SIG-M5 treated with dmso at 0.1 percent for 504 hours (cell line): Measurements from ENCODE around the gene ALOX15B.

ENCODE experiments used
- DNase-seq: peaks from one replicate; lab custom pipeline; 2025; ENCODE audit not compliant: unreplicated experiment; lab: John Stamatoyannopoulos, UW

Gene ALOX15B, protein sequence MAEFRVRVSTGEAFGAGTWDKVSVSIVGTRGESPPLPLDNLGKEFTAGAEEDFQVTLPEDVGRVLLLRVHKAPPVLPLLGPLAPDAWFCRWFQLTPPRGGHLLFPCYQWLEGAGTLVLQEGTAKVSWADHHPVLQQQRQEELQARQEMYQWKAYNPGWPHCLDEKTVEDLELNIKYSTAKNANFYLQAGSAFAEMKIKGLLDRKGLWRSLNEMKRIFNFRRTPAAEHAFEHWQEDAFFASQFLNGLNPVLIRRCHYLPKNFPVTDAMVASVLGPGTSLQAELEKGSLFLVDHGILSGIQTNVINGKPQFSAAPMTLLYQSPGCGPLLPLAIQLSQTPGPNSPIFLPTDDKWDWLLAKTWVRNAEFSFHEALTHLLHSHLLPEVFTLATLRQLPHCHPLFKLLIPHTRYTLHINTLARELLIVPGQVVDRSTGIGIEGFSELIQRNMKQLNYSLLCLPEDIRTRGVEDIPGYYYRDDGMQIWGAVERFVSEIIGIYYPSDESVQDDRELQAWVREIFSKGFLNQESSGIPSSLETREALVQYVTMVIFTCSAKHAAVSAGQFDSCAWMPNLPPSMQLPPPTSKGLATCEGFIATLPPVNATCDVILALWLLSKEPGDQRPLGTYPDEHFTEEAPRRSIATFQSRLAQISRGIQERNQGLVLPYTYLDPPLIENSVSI

DNA sequence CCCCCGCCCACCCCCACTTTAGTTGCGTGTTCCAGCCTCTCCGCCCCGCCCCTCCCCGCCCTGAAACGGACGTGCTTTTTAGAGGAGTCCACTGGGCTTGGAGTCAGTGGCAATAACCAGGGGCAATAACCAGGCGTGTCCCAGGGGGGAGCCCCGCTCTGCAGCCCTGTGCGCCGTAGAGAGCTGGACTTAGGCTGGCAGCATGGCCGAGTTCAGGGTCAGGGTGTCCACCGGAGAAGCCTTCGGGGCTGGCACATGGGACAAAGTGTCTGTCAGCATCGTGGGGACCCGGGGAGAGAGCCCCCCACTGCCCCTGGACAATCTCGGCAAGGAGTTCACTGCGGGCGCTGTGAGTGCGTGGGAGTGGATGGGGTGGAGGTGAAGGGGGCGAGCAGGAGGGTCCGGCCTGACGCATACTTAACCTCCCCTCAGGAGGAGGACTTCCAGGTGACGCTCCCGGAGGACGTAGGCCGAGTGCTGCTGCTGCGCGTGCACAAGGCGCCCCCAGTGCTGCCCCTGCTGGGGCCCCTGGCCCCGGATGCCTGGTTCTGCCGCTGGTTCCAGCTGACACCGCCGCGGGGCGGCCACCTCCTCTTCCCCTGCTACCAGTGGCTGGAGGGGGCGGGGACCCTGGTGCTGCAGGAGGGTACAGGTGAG, at the start of gene ALOX15B:
Gene ALOX15B, plus strand, starts transcription at position 106 of the 657 bp plus-strand sequence. Its CDS starts 97 bp downstream, at position 203.
- no peak for DNase-seq

DNA sequence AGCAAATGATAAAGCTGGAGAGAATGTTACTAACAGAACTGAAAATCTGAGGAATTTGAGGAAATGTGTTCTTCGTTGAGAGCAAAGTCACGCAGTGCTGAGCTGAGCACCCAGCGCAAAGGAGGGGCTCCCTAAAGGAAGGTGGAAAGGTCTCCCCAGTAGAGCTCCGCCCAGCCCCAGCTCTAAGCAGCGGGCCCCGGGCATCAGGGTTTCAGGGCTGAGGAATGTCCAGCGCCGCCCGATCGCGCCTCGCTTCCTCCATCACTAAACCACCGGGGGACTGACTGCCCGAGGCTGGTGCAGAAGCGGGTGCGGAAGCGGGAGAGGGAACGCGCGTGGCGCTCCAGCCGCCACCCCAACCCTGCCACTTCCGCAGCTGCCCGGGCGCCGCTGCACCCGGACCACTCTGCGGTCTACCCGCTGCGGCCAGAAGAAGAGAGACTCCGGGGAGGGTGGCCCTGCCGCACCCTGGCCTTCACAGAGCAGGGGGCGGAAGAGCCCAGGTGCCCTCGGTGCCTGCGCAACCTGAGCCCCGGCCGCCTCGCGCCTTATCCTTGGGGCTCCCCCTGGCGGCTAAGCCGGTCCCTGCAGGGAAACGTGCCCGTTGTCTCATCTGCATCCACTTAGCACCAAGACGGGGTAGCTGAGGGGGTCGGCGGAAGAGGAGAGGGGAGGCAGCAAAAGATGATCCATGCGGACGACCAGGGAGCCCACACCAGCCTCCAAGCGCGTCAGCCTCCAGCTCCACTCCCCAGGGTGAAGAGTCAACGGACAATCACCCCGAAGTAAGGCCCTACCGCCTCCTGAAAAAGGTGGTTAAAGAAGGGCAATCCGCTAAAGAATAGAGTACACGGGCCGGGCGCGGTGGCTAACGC, 48.8 kb upstream of the ALOX15B start:
- peak; percentile 79 for DNase-seq

DNA sequence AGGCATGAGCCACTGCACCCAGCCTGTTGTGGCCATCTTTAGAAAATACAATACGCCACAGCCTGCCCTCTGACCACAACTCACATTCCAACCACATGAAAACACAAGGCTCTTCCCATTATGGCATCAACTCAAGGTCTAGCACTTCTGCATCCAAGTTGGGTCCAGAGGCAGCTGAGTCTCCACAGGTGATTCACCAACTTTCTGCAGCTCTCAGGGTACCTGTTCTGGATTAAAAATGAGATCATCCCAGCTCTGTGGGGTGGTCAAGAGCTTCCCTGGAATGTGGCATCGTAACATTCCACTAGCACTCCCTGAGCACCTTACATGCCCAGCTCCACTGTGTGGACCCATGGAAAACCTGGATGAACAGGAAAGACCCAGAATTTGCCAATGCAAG, 46.3 kb upstream of the ALOX15B start:
- no peak for DNase-seq

DNA sequence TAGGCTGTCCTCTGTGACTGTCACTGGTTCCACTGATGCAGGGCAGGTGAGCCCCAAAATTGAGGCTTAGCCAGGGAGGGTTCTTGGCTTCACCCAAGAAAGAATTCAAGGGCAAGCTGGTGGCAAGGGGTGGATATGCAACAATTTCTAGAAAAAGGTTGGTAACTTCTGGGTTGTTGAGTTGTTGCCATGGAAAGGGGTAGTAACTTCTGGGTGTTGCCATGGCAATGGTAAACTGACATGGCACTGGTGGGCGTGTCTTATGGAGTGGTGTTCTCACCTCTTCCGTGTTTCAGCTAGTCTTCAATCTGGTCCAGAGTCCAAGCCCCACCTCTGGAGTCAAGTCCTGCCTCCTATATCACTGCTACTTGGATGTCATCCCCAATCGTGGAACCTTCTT, 45.9 kb upstream of the ALOX15B start:
- no peak for DNase-seq

DNA sequence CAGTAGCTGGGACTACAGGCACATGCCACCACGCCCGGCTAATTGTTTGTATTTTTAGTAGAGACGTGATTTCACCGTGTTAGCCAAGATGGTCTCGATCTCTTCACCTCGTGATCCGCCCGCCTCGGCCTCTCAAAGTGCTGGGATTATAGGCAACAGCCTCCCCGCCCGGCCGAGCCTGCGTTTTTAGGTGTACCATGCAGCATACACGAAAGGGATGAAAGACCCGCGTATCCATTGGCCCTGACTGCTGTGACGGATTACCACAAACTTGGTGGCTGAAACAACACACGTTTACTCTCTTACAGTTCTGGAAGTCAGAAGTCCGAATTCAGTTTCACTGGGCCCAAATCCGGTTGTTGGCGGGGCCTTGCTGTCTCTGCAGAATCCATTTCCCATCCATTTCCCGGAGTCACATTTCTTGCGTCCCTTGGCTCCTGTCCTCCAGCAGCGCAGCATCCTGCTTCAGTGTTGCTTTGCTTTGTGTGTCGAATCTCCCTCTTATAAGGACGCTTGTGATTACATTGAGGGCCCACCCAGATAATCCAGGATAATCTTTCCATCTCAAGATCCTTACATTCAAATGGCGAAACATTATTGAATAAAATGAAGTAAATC, 44.8 kb upstream of the ALOX15B start:
- DNase-seq, result no peak

DNA sequence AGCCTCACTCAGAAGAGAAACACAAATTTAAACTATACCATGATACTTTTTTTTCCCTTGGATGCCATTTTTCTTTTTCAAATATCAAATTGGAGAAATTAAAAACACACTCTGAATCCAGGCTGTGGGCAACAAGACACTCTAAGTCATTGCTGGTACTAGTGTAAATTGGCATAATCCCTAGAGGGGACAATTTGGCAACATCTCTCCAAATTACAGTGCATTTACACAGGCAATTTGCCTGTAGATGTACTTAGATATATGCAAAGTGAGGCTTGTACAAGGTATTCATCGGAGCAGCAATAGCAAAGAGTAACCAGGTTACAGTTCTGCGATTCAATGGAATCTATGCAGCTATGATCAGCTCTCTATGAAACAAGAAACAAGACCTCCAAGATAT, 43.1 kb upstream of the ALOX15B start:
- DNase-seq, result no peak

DNA sequence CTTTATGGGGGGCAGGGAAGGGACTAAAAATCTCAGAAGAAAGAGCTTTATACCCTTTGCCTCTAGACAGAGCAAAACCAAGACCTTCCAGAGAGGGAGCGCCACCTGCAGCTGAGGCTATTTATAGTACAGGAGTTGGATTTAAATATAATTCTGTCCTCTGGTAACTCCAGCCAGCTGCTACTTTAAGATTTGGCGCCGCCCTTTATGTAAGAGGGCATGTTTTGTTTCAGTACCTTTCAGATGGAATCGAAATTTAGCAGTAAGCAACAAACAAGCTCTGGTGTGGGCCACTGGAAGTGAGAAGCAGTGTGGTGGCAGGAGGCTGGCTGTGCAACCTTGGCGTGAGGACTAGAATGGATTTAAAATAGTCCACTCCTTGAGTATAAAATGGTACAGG, 41.7 kb upstream of the ALOX15B start:
- DNase-seq, result peak; percentile 51

DNA sequence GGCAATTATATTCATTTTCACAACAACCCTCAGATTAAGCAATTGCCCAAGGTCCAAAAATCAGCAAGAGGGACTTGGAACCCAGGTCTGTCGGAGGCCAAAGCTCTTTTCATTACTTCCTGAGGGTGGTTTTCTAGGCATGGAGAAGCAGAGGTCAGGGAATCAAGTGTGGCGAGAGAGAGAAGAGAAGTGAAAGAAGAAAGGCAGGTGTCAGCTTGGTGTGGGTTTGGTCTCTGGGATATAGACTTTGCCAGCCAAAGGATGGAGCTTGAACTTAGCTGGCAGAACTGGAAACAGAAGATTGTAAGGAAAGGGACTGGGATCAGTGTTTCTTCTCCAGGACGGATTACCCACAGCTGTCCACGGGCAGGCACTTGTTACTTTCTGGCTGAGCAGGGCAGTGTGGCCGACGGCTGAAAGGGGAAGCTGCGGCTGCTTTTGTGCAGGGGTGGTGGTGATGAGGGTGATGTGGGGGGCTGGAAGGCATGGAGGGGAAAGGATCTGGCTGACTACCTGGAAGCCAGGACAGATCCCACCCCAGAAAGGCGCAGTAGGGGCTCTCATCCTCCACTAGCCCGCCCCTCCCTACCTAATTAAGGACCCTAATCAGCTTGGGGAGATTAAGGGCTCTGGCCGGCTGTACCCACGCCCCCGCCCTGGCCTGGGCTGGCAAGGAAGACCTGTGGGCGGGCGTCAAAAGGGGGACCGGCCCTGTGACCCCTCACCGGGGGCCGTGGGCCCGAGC, 36.7 kb upstream of the ALOX15B start, which contains the start of gene GUCY2D:
Gene GUCY2D, plus strand, starts transcription at position 640 of the 745 bp plus-strand sequence. CDS start 433 bp downstream, outside the sequence.
- DNase-seq, result peak; percentile 67

DNA sequence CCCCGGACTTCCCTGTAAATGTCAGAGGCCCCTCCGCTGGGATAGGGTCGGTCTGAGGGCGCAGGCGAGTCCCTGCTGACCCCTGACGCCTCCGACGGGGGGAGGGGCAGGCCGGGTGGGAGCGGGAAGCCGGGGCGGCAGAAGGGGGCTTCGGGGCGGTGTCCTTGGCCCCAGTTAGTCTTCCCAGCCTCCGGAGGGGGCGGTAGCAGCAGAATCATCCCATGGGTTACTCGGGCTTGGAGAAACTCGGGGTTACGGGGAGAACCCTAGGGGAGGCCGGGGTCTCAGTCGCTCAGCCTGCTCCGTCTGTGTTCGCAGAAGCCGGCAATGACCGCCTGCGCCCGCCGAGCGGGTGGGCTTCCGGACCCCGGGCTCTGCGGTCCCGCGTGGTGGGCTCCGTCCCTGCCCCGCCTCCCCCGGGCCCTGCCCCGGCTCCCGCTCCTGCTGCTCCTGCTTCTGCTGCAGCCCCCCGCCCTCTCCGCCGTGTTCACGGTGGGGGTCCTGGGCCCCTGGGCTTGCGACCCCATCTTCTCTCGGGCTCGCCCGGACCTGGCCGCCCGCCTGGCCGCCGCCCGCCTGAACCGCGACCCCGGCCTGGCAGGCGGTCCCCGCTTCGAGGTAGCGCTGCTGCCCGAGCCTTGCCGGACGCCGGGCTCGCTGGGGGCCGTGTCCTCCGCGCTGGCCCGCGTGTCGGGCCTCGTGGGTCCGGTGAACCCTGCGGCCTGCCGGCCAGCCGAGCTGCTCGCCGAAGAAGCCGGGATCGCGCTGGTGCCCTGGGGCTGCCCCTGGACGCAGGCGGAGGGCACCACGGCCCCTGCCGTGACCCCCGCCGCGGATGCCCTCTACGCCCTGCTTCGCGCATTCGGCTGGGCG, 35.9 kb upstream of the ALOX15B start:
- DNase-seq, result no peak

DNA sequence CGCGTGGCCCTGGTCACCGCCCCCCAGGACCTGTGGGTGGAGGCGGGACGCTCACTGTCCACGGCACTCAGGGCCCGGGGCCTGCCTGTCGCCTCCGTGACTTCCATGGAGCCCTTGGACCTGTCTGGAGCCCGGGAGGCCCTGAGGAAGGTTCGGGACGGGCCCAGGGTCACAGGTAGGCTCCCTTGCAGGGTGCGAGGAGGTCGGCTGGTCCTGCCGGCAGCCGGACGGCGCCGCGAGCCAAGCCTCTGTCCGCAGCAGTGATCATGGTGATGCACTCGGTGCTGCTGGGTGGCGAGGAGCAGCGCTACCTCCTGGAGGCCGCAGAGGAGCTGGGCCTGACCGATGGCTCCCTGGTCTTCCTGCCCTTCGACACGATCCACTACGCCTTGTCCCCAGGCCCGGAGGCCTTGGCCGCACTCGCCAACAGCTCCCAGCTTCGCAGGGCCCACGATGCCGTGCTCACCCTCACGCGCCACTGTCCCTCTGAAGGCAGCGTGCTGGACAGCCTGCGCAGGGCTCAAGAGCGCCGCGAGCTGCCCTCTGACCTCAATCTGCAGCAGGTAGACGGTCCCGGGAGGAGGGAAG, 35.2 kb upstream of the ALOX15B start:
- DNase-seq, result no peak

DNA sequence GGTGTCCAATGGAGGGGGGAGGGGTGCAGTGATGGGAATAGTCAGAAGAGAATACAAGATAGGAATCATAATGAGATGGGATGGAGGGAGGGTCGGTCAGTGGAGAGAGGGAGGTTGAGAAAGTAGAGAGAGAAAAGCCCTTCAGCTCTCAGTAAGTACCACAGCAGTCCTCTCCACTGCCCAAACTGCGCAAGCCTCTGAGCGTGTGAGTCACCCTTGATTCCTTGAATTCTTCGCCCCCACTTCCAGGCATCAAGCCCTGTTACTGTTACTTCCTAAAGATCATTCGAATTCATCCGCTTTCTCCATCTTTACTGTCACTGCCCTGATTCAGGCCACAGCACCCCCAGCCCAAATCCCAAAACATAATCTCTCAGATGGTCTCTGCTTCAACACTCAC, 34.0 kb upstream of the ALOX15B start:
- DNase-seq, result no peak

DNA sequence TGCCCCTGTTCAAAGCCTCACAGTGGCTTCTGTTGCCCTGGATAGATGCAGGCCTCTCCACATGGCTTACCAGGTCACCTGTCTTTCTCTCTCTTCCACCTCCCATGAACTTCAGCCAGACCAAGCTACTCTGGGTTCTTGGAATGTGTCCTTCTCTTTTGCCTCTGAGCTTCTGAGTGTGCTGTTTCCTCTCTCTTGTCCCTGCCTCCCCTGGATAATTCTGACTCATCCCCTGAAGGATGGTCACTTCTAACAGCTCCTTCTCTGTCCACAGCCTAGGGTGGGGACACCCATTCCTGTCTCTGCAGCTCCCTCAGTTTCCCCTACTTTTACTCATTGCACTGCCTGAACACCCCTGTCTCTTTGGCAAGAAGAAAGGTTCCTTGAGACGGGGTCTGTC, 33.5 kb upstream of the ALOX15B start:
- no peak for DNase-seq

DNA sequence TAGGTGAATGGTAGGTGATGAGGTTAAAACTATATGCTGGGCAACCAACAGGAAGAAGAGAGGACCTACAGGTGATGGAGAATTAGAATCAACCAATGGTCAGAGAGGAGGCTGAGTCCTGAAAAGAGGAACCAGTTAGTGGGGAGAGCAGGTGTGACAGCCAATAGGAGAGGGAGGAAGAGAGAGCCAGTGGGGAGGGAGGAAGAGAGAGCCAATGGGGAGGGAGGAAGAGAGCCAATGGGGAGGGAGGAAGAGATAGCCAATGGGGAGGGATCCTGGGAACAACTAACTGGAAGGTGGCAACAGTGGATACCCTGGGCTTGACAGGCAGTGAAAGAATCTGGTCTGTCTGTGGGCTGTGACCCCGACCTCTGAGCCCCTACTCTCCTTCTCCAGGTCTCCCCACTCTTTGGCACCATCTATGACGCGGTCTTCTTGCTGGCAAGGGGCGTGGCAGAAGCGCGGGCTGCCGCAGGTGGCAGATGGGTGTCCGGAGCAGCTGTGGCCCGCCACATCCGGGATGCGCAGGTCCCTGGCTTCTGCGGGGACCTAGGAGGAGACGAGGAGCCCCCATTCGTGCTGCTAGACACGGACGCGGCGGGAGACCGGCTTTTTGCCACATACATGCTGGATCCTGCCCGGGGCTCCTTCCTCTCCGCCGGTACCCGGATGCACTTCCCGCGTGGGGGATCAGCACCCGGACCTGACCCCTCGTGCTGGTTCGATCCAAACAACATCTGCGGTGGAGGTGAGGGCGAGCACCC, 32.7 kb upstream of the ALOX15B start:
- no peak for DNase-seq

DNA sequence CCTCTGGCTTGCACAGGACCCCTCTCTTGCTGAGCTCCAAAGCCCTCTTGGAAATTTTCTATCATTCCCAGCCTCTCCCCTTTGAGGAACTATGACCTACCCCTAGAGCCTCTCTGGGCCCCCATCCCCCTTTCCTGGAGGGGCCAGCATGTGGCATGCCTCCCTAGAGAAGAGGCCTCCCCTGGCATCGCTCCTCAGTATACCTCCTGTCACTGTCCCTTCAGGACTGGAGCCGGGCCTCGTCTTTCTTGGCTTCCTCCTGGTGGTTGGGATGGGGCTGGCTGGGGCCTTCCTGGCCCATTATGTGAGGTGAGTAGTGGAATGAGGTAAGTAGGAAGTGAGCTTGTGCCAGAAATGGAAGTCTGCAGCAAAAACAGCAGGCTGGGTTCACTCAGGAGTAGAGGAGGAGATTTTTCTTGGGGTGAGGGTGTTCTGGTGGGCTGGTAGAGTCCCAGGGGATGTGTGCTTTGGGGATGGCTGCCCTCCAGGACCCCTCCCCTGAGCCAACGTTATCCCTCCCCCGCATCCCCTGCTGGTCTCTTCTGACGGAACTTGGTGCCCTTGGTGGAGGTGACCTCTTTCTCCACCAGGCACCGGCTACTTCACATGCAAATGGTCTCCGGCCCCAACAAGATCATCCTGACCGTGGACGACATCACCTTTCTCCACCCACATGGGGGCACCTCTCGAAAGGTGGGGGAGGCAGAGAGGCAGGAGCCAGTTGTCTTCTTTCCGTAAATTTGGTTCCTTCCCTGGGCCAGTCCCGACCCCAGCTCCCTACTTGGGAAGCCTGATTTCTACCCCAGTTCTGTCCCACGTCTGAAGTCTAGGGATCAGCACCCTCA, 31.8 kb upstream of the ALOX15B start:
- DNase-seq, result no peak

DNA sequence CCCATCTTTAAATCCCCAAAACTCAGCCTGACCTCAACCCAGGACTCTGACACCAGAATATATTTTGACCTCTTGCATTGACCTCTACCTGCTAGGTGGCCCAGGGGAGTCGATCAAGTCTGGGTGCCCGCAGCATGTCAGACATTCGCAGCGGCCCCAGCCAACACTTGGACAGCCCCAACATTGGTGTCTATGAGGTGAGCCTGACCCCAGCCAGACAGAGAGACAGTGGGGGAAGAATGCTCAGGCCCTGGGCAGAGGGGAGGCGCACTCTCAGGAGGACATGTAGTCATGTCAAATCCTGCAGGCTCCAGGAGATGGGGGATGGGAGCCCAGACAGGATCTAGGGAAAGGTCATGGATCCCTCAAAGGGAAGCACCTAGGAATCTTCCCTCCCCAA, 31.0 kb upstream of the ALOX15B start:
- no peak for DNase-seq

DNA sequence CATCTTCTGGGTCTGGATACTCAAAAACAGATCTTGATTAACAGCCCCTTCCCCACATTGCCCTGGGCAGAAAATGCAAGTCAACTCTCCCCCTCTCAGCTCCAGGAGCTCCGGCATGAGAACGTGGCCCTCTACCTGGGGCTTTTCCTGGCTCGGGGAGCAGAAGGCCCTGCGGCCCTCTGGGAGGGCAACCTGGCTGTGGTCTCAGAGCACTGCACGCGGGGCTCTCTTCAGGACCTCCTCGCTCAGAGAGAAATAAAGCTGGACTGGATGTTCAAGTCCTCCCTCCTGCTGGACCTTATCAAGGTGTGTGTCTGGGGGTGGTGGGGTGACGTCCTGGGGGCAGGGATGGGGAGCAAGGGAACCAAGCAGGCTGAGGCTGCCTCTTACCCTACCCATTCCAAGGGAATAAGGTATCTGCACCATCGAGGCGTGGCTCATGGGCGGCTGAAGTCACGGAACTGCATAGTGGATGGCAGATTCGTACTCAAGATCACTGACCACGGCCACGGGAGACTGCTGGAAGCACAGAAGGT, 26.7 kb upstream of the ALOX15B start:
- no peak for DNase-seq
